ENCODE results near the gene HSPG2.

DNA sequence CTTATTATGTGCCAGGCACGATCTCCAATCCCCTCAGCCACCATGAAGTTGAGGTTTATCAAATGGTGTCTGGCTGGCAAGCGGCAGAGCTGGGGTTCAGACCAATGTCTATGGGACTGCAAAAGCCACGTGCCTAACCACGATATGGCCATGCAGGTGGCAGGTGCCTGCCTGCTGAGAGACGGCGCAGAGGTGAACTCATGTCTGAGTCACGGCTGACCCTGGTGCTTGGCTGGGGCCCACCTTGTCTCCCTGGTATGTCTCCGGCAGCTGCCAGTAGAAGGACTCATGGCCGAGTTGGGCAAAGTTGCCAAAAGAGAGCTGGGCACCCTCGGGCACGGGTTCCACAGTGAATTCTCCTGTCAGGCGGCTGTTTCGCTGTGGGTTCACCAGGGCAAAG lies 65.2 kb downstream of the HSPG2 start:
- no peak for TF ChIP-seq POLR2A (IDR thresholded peaks at IDR 0.05)
- TF ChIP-seq, protein P1, sequence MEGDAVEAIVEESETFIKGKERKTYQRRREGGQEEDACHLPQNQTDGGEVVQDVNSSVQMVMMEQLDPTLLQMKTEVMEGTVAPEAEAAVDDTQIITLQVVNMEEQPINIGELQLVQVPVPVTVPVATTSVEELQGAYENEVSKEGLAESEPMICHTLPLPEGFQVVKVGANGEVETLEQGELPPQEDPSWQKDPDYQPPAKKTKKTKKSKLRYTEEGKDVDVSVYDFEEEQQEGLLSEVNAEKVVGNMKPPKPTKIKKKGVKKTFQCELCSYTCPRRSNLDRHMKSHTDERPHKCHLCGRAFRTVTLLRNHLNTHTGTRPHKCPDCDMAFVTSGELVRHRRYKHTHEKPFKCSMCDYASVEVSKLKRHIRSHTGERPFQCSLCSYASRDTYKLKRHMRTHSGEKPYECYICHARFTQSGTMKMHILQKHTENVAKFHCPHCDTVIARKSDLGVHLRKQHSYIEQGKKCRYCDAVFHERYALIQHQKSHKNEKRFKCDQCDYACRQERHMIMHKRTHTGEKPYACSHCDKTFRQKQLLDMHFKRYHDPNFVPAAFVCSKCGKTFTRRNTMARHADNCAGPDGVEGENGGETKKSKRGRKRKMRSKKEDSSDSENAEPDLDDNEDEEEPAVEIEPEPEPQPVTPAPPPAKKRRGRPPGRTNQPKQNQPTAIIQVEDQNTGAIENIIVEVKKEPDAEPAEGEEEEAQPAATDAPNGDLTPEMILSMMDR (IDR thresholded peaks at IDR 0.05): no peak
